Aortic smooth muscle cell (primary cell): ENCODE data around the gene KRTAP1-3. TPM values are rescaled to one million over a fixed set of nuclear protein-coding genes. Genes with fewer than 3 reads are reported as not detected.

Experiments used
- total RNA-seq: library from RNA; depleted of rRNA; stranded (reverse); fragments of >200 nt; gene quantifications from 2 replicates; pipeline ENCODE4 v1.2.3, GENCODE V29; 2014

The KRTAP1-3 gene, protein sequence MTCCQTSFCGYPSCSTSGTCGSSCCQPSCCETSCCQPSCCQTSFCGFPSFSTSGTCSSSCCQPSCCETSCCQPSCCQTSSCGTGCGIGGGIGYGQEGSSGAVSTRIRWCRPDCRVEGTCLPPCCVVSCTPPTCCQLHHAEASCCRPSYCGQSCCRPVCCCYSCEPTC
- total RNA-seq: not detected in 2 replicates

DNA sequence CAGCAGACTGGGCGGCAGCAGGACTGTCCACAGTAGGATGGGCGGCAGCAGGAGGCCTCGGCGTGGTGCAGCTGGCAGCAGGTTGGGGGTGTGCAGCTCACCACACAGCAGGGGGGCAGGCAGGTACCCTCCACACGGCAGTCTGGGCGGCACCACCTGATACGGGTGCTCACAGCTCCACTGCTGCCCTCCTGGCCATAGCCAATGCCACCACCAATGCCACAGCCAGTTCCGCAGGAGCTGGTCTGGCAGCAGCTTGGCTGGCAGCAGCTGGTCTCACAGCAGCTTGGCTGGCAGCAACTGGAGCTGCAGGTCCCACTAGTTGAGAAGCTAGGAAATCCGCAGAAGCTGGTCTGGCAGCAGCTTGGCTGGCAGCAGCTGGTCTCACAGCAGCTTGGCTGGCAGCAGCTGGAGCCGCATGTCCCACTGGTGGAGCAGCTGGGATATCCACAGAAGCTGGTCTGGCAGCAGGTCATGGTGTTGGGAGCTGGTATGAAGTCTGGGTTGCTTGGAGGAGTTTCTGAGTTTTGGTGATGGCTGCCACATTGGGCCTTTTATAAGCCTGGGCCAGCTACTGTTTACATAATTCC, at the start of gene KRTAP1-3:
Gene KRTAP1-3, minus strand, starts transcription at position 529 of the 590 bp plus-strand sequence. Its CDS starts 53 bp downstream, at position 476.

DNA sequence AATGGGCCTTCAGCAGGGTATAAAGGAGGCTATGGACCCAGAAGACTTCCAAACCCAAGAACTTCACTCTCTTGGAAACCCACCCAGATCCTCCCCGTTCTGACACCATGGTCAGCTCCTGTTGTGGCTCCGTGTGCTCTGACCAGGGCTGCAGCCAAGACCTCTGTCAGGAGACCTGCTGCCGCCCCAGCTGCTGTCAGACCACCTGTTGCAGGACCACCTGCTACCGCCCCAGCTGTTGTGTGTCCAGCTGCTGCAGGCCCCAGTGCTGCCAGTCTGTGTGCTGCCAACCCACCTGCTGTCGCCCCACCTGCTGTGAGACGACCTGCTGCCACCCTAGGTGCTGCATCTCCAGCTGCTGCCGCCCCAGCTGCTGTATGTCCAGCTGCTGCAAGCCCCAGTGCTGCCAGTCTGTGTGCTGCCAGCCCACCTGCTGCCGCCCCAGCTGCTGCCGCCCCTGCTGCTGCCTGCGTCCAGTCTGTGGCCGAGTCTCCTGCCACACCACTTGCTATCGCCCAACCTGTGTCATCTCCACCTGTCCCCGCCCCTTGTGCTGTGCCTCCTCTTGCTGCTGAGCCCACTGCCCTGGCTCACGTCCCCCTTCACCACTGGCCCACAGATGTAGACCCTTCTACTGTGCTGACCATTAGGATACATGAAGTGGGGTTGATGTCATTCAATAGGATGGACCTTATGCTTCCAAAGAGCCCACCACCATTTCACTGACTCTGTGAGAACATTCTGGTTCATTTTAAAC, 49.6 kb upstream of the KRTAP1-3 start, which contains the start of gene KRTAP4-7:
Gene KRTAP4-7, plus strand, starts transcription at position 51 of the 757 bp plus-strand sequence. Its CDS starts 57 bp downstream, at position 108.

DNA sequence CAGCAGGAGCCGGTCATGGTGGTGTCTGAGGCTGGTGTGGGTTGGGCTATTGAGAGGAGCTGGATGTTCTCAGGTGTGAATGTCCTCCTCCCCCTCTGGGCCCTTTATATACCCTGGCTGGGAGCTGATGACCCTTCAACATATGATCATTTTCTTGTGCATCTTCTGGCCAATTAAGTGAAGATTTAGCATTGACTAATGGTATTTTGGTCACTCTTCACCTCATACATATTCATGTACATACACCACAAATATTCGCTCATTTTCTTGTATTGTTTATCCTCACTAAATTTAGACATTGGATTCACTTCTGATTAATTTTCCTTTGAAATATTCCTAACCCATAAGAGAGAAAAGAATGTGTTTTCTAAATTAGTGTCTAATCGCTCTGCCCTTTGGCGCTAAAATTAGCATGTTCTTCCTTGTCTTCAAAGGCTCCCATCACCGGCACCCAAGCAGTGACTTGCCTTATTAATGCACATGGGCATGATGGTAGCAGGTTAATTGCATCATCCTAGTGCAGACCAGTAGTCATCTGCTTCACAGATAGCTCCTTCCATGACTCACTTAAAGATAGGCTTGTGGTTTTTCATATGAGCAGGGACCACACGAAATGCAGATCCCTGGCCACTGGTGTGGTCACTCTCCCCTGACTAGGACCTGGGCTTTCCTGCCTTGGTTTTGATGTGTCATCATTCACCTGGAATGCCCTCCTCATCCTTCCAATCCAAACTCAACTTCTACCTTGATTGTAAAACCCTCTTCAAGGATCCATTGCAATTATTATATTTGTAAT, 31.4 kb upstream of the KRTAP1-3 start, which contains the start of gene KRTAP2-4:
Gene KRTAP2-4, minus strand, starts transcription at position 51 of the 796 bp plus-strand sequence. Its CDS starts 34 bp downstream, at position 17.

DNA sequence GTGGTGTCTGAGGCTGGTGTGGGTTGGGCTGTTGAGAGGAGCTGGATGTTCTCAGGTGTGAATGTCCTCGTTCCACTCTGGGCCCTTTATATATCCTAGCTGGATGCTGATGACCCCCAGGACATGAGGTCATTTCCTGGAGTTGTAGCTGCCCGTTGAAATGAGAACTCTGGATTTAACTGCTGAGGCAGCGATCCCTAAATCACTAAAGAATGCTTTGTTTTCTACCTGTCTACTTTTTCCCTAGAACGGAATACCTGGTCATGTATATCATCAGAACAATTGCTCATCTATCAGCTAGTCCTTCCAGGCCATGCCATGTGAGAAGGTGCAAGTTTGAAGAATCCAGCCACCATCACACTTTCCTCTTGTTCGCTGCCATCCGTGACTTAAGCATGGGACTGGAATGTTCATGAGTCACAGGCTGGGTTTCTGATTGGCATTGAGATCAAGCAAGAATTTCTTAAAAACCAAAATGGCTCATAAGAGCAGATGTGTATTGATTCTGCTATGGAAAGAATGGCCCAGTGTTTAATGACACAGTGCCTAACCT, 25.5 kb upstream of the KRTAP1-3 start, which contains the start of gene KRTAP2-3:
Gene KRTAP2-3, minus strand, starts transcription at position 63 of the 553 bp plus-strand sequence. CDS start 64 bp downstream, outside the sequence.

DNA sequence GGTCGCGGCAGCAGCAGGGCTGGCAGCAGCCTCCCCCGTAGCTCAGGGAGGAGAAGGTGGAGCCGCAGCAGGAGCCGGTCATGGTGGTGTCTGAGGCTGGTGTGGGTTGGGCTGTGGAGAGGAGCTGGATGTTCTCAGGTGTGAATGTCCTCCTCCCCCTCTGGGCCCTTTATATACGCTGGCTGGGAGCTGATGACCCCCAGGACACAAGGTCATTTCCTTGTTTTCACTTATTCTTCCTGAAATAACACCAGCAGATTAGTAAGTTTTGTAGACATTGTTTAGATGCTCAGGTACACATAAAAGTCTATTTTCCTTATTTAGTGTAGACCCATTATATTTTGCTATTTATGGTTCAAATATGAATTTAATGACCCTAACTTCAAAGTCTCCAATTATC, 20.5 kb upstream of the KRTAP1-3 start, which contains the start of gene KRTAP2-2:
Gene KRTAP2-2, minus strand, starts transcription at position 101 of the 400 bp plus-strand sequence. Its CDS starts 19 bp downstream, at position 82.

DNA sequence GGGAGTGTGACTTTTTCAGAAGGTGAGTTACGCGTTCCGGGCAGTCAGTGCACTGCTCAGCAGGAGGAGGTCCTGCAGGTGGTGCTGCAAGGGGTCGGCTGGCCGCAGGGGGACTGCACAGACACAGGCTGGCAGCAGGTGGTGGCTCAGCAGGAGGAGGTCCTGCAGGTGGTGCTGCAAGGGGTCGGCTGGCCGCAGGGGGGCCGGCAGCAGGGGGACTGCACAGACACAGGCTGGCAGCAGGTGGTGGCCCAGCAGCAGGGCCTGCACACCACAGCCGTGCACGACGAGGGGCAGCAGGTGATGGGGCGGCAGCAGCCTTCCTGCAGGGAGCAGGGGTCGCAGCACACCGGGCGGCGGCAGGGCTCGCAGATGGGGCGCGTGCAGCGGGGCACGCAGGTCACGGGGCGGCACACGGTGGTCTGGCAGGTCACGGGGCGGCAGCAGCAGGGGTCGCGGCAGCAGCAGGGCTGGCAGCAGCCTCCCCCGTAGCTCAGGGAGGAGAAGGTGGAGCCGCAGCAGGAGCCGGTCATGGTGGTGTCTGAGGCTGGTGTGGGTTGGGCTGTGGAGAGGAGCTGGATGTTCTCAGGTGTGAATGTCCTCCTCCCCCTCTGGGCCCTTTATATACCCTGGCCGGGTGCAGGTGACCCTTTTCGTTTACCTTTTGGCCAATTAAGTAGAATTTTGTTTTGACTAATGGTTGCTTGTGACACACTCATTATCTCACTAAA, 12.2 kb upstream of the KRTAP1-3 start, which contains the start of gene KRTAP2-1:
Gene KRTAP2-1, minus strand, starts transcription at position 582 of the 731 bp plus-strand sequence. Its CDS starts 49 bp downstream, at position 533.

DNA sequence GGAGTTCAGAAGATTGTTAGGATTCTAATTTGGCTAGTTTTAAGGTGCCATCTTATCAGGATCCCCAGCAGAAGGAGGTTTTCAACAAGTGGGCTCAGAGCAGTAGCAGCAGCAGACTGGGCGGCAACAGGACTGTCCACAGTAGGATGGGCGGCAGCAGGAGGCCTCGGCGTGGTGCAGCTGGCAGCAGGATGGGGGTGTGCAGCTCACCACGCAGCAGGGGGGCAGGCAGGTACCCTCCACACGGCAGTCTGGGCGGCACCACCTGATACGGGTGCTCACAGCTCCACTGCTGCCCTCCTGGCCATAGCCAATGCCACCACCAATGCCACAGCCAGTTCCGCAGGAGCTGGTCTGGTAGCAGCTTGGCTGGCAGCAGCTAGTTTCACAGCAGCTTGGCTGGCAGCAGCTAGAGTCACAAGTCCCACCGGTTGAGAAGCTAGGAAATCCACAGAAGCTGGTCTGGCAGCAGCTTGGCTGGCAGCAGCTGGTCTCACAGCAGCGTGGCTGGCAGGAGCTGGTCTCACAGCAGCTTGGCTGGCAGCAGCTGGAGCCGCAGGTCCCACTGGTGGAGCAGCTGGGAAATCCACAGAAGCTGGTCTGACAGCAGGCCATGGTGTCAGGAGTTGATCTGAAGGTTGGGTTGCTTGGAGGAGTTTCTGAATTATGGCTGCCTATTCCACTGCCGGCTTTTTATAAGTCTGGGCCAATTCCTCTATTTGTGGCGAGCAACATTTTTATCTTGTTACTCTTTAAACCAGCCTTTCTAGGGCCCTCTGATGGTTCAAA, 6.3 kb upstream of the KRTAP1-3 start, which contains the start of gene KRTAP1-1:
Gene KRTAP1-1, minus strand, starts transcription at position 668 of the 789 bp plus-strand sequence. Its CDS starts 53 bp downstream, at position 615.

DNA sequence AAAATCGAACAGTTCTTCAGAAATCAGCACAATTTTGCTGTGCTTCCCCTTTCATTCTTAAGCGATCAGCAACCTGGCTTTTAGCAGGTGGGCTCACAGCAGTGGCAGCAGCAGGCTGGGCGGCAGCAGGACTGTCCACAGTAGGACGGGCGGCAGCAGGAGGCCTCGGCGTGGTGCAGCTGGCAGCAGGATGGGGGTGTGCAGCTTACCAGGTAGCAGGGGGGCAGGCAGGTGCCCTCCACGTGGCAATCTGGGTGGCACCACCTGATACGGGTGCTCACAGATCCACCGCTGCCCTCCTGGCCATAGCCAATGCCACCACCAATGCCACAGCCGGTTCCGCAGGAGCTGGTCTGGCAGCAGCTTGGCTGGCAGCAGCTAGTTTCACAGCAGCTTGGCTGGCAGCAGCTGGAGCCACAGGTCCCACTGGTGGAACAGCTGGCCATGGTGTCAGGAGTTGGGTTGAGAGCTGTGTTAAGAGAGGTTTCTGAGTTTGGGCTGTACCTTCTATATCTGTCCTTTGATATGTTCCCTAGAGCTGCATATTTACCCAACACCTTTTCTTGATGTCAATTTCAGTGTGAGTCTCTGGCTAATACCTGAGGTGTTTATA, 4.9 kb downstream of the KRTAP1-3 start, which contains the start of gene KRTAP1-4:
Gene KRTAP1-4, minus strand, starts transcription at position 563 of the 613 bp plus-strand sequence. Its CDS starts 117 bp downstream, at position 446.

DNA sequence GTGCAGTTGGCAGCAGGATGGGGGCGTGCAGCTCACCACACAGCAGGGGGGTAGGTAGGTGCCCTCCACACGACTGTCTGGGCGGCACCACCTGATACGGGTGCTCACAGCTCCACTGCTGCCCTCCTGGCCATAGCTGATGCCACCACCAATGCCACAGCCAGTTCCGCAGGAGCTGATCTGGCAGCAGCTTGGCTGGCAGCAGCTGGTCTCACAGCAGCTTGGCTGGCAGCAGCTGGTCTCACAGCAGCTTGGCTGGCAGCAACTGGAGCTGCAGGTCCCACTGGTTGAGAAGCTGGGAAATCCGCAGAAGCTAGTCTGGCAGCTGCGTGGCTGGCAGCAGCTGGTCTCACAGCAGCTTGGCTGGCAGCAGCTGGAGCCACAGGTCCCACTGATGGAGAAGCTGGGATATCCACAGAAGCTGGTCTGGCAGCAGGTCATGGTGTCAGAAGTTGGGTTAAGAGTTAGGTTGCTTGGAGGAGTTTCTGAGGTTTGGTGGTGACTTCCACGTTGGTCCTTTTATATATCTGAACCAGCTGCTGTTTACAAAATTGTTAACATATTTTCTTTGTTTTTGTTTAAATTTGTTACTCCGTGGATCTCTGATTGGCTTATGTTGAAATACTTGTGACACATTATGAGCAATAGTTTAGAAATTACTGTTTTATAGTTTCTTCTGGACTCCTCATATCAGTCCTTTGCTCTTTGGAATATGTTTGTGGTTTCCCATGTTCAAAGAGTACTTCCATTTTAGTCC, 7.8 kb downstream of the KRTAP1-3 start, which contains the start of gene KRTAP1-5:
Gene KRTAP1-5, minus strand, starts transcription at position 494 of the 757 bp plus-strand sequence. Its CDS starts 53 bp downstream, at position 441.

DNA sequence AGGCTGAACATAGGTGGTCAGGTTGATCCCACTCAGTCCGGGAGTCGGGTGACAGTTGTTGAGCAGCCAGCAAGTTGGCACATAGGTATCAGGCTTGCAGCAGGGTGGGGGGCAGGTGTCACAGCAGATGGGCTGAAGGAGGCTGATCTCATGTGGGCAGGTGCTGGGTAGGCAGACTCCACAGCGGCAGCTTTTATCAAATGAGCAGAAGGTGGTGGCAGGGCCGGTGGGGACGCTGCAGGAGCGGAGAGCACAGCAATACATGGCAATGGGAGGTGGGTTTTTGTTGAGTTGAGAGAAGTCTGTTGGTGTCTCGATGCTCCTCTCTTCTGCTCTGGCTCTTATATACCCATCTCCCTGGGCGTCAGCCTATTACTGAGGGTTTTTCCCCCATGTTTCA, 25.9 kb downstream of the KRTAP1-3 start, which contains the start of gene KRTAP3-1:
Gene KRTAP3-1, minus strand, starts transcription at position 318 of the 400 bp plus-strand sequence. Its CDS starts 54 bp downstream, at position 264.

DNA sequence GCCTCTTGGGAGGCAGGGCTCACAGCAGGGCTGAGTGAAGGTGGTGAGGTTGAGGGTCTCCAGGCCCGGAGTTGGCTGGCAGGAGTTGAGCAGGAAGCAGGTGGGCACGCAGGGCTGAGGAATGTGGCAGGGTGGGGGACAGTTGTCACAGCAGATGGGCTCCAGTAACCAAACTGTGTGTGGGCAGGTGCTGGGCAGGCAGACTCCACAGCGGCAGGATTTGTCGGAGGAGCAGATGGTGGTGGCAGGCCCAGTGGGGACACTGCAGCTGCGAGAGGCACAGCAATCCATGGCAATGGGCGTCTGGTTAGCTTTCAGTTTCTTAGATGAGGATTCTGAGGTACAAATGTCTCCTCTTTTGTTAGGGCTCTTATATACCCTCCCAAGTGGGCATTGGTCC, 35.1 kb downstream of the KRTAP1-3 start, which contains the start of gene KRTAP3-2:
Gene KRTAP3-2, minus strand, starts transcription at position 344 of the 400 bp plus-strand sequence. Its CDS starts 53 bp downstream, at position 291.

DNA sequence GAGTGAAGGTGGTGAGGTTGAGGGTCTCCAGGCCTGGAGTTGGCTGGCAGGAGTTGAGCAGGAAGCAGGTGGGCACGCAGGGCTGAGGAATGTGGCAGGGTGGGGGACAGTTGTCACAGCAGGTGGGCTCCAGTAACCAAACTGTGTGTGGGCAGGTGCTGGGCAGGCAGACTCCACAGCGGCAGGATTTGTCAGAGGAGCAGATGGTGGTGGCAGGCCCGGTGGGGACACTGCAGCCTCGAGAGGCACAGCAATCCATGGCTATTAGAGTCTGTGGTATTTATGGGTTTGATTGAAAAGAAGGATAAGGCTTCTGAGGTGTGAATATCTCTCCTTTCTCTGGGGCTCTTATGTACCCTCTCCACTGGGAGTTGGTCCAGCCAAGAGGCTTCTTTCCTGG, 40.8 kb downstream of the KRTAP1-3 start, which contains the start of gene KRTAP3-3:
Gene KRTAP3-3, minus strand, starts transcription at position 326 of the 400 bp plus-strand sequence. Its CDS starts 67 bp downstream, at position 259.

DNA sequence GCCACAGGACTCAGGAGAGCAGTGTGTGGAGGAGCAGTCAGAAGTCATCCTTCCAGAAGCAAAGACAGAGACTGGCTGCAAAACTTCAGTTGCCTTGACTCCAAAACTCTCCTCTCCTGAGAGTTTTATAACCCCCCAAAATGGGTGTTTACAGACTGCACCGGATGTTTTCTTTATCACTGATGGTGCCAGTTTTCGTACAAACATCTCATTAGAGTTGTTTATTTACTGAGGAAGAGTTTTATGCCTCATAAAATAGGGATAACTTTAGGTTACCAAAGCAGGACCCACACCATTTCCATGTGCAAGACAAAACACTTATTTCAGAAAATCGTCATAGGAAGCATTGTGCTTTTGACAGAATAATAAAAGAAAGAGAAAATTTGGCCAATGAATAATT, 50.4 kb downstream of the KRTAP1-3 start, which contains the start of gene KRT40:
Gene KRT40, minus strand, starts transcription at position 101 of the 400 bp plus-strand sequence. Its CDS starts 53 bp downstream, at position 48.

Other genes with a start within 250 kb of the KRTAP1-3 start
- gene KRT28, start 234.9 kb downstream of the KRTAP1-3 start, total RNA-seq: not detected in 2 replicates
- 3.0 and 3.8 TPM in 2 replicates for gene KRT10, start 212.3 kb downstream of the KRTAP1-3 start, total RNA-seq
- not detected in 2 replicates for gene KRT12, start 167.7 kb downstream of the KRTAP1-3 start, total RNA-seq
- not detected in 2 replicates for gene KRT20, start 149.6 kb downstream of the KRTAP1-3 start, total RNA-seq
- not detected in 2 replicates for gene KRT23, start 97.2 kb downstream of the KRTAP1-3 start, total RNA-seq
- gene KRT39, start 67.9 kb downstream of the KRTAP1-3 start, total RNA-seq: not detected in 2 replicates
- not detected in 2 replicates for gene KRT40, start 50.5 kb downstream of the KRTAP1-3 start, total RNA-seq
- not detected in 2 replicates for gene KRTAP3-3, start 40.7 kb downstream of the KRTAP1-3 start, total RNA-seq
- not detected in 2 replicates for gene KRTAP3-2, start 35.0 kb downstream of the KRTAP1-3 start, total RNA-seq
- not detected in 2 replicates for gene KRTAP3-1, start 25.7 kb downstream of the KRTAP1-3 start, total RNA-seq
- gene KRTAP1-5, start 7.7 kb downstream of the KRTAP1-3 start, total RNA-seq: not detected in 2 replicates
- gene KRTAP1-4, start 4.7 kb downstream of the KRTAP1-3 start, total RNA-seq: not detected in 2 replicates
- not detected in 2 replicates for gene KRTAP1-1, start 6.6 kb upstream of the KRTAP1-3 start, total RNA-seq
- not detected in 2 replicates for gene KRTAP2-1, start 12.4 kb upstream of the KRTAP1-3 start, total RNA-seq
- gene KRTAP2-2, start 20.4 kb upstream of the KRTAP1-3 start, total RNA-seq: not detected in 2 replicates
- not detected in 2 replicates for gene KRTAP2-3, start 25.2 kb upstream of the KRTAP1-3 start, total RNA-seq
- gene KRTAP2-4, start 31.0 kb upstream of the KRTAP1-3 start, total RNA-seq: not detected in 2 replicates
- gene KRTAP4-7, start 49.3 kb upstream of the KRTAP1-3 start, total RNA-seq: not detected in 2 replicates
- not detected in 2 replicates for gene KRTAP4-8, start 63.3 kb upstream of the KRTAP1-3 start, total RNA-seq
- gene KRTAP4-16, start 67.3 kb upstream of the KRTAP1-3 start, total RNA-seq: not detected in 2 replicates
- not detected in 2 replicates for gene KRTAP4-9, start 70.5 kb upstream of the KRTAP1-3 start, total RNA-seq
- not detected in 2 replicates for gene KRTAP4-11, start 83.5 kb upstream of the KRTAP1-3 start, total RNA-seq
- not detected in 2 replicates for gene KRTAP4-12, start 89.3 kb upstream of the KRTAP1-3 start, total RNA-seq
- gene KRTAP4-6, start 105.7 kb upstream of the KRTAP1-3 start, total RNA-seq: not detected in 2 replicates
- gene KRTAP4-5, start 115.0 kb upstream of the KRTAP1-3 start, total RNA-seq: not detected in 2 replicates
- not detected in 2 replicates for gene KRTAP4-4, start 125.9 kb upstream of the KRTAP1-3 start, total RNA-seq
- gene KRTAP4-3, start 133.3 kb upstream of the KRTAP1-3 start, total RNA-seq: not detected in 2 replicates
- gene KRTAP4-2, start 143.3 kb upstream of the KRTAP1-3 start, total RNA-seq: not detected in 2 replicates
- not detected in 2 replicates for gene KRTAP4-1, start 150.0 kb upstream of the KRTAP1-3 start, total RNA-seq
- not detected in 2 replicates for gene KRTAP9-1, start 155.0 kb upstream of the KRTAP1-3 start, total RNA-seq
- not detected in 2 replicates for gene KRTAP9-2, start 191.8 kb upstream of the KRTAP1-3 start, total RNA-seq
- gene KRTAP9-3, start 197.6 kb upstream of the KRTAP1-3 start, total RNA-seq: not detected in 2 replicates
- not detected in 2 replicates for gene KRTAP9-8, start 203.1 kb upstream of the KRTAP1-3 start, total RNA-seq
- not detected in 2 replicates for gene KRTAP9-4, start 214.8 kb upstream of the KRTAP1-3 start, total RNA-seq
- not detected in 2 replicates for gene KRTAP9-9, start 220.5 kb upstream of the KRTAP1-3 start, total RNA-seq
- gene KRTAP9-6, start 230.5 kb upstream of the KRTAP1-3 start, total RNA-seq: not detected in 2 replicates
- not detected in 2 replicates for gene KRTAP9-7, start 240.8 kb upstream of the KRTAP1-3 start, total RNA-seq